Left forelimb (tissue), 1 donor: ENCODE measurements around the gene ANKS6.
"Not testable (repeated sequence)": the region's sequence is repeated elsewhere in the genome, so short reads cannot be mapped to it uniquely, and the experiment has no call there.

Source experiments
- DNase-seq: peaks from one replicate; pipeline ENCODE4 v3.0.0-alpha.2; 2018; ENCODE audit warnings: low spot score

ANKS6 gene

GRCh38 chr9:98702340-98702739 lies 94.0 kb downstream of the ANKS6 start:
- DNase-seq, result no peak

- DNase-seq, result no peak
These were observed 94.8 kb downstream of the ANKS6 start for GRCh38 chr9:98701576-98701975.

DNA sequence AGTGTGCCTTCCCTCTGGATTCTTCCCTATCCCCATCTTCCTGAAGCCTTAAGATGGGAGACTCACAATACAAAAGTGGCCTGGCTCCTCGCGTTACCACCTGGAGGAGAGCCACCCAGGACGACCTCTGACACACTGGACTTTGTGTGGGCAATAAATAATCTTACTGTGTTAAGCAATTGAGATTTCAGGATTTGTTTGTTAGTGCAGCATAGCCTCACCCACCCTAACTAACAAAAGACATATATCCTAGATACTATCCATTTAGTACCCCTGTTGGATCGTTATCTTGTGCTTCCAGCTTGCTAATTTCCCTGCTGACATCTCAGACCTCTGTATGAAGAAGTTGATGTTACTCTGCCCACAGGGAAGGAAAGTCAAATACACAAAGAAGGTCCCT lies 95.6 kb downstream of the ANKS6 start:
- DNase-seq, result no peak

- no peak for DNase-seq
These were observed 97.5 kb downstream of the ANKS6 start for GRCh38 chr9:98698856-98699255.

- DNase-seq, result no peak
These were observed 101.4 kb downstream of the ANKS6 start for GRCh38 chr9:98694943-98695342.

- no peak for DNase-seq
These were observed 104.0 kb downstream of the ANKS6 start for GRCh38 chr9:98692392-98692791.

- no peak for DNase-seq
These were observed 104.5 kb downstream of the ANKS6 start for GRCh38 chr9:98691890-98692289.

GRCh38 chr9:98690686-98691085 lies 105.7 kb downstream of the ANKS6 start:
- DNase-seq, result no peak

GRCh38 chr9:98688710-98689495 lies 107.5 kb downstream of the ANKS6 start:
- DNase-seq, result no peak

GRCh38 chr9:98687911-98688310 lies 108.4 kb downstream of the ANKS6 start:
- DNase-seq, result no peak

GRCh38 chr9:98686961-98687855 lies 109.1 kb downstream of the ANKS6 start:
- no peak for DNase-seq

- not testable (repeated sequence) for DNase-seq
These were observed 111.5 kb downstream of the ANKS6 start for GRCh38 chr9:98684816-98685215.
